ENCODE results near the gene ARVCF.

ARVCF gene

GRCh38 chr22:19986011-19986409 lies 30.6 kb downstream of the ARVCF start:
- Histone ChIP-seq H3K9ac (ENCODE audit: low read depth in 1 of 2, low read length in 2 of 2) (peak overlapping the region; percentile 5 to 43), H3K4me1 (ENCODE audit: control insufficient read depth in 1 of 2, insufficient read depth in 2 of 2, low read length in 2 of 2) (peaks cover 11 to 14% of the 10 kb centered on the region in 2 donors), H3K36me3 (ENCODE audit: control insufficient read depth in 1 of 2, insufficient read depth in 2 of 2, low read length in 2 of 2) (no peaks in the 10 kb centered on the region), H3K27me3 (ENCODE audit: control insufficient read depth in 1 of 2, insufficient read depth in 2 of 2, low read length in 2 of 2) (no peaks in the 10 kb centered on the region), H3K27ac (ENCODE audit: low read depth, low read length) (no peak overlapping the region), H3K9me3 (ENCODE audit: control insufficient read depth in 1 of 2, low read length in 2 of 2) (no peaks in the 10 kb centered on the region), H3K4me3 (ENCODE audit: low read depth in 1 of 2, low read length in 2 of 2) (peak overlapping the region; percentile 59 to 62)

DNA sequence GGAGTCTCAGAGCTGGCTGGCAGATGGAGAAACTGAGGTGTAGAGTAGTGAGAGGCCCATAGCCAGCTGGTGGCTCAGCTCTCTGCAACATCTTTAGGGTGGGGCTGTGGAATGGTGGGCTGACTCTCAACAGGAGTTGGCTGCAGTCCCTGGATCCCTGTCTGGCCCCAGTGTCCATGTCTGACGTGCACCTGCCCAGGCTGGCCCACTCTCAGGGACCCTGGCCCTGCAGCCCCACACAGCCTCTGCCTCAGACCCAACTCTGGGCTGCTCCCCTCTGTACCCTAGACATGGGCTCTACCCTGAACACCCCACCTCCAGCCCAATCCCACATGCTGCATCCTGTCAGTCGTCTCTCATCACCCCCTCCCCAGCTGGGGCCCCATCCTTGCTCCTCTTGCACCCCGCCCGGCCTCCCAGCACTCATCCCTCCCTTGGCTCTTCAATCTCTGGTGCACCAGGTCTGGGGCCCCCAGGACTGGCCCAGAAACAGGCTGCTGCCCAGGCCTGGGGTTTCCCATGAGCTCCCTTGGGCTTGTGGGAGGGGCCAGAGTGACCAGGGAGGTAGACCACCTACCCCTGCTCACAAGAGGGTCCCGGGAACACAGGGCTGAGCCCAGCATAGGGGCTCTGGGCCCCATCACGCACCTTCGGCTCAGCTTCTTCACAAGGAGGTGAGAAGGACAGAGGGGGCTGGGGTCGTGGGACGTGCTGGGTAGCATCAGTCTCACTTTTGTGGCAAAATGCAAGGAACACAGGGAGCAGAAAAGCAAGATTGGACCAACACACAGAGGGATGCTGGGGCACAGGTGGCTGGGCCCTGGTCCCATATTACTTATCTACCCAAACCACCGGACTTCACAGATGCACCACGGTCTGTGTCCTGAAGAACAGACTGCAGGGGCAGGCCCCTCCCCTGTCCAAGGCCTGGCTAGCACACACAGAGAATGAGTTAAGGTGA lies 31.5 kb downstream of the ARVCF start:
- no peak overlapping the region for H3K4me3 ChIP-seq (ENCODE audit: low read depth in 1 of 2, low read length in 2 of 2)
- H3K27ac ChIP-seq (ENCODE audit: low read depth, low read length) = no peak overlapping the region
- no peaks in the 10 kb centered on the region for H3K27me3 ChIP-seq (ENCODE audit: control insufficient read depth in 1 of 2, insufficient read depth in 2 of 2, low read length in 2 of 2)
- H3K9ac ChIP-seq (ENCODE audit: low read depth in 1 of 2, low read length in 2 of 2) = no peak overlapping the region
- H3K36me3 ChIP-seq (ENCODE audit: control insufficient read depth in 1 of 2, insufficient read depth in 2 of 2, low read length in 2 of 2) = no peaks in the 10 kb centered on the region
- H3K4me1 ChIP-seq (ENCODE audit: control insufficient read depth in 1 of 2, insufficient read depth in 2 of 2, low read length in 2 of 2) = peaks cover 11 to 14% of the 10 kb centered on the region in 2 donors
- no peaks in the 10 kb centered on the region for H3K9me3 ChIP-seq (ENCODE audit: control insufficient read depth in 1 of 2, low read length in 2 of 2)

DNA sequence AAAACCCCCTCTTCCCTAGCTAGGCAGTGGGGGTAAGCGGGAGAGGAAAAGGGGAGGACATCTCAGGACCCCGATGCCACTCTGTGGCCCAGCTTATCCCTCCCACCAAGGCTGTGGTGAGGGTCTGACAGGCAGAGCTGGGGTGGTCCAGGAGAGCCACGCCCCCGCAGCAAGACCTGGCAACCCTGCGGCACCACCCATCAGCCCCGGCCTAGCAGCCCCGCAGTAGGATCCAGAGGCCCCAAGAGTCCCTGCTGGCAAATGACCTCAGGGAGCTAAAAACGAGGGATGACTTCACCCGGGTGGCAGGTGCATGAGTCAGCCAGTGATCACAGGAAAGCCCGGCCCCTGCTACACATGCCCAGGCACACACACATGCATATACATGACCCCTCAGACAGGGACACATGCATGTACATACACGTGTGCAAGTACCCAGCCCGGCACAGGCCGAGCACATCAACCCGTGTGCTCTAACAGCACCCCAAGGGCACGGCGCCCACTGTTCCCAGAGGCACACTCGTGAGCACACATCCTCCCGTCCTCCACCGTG lies 32.3 kb downstream of the ARVCF start:
- peaks cover 11 to 14% of the 10 kb centered on the region in 2 donors for H3K4me1 ChIP-seq (ENCODE audit: control insufficient read depth in 1 of 2, insufficient read depth in 2 of 2, low read length in 2 of 2)
- H3K9me3 ChIP-seq (ENCODE audit: control insufficient read depth in 1 of 2, low read length in 2 of 2) = no peaks in the 10 kb centered on the region
- H3K9ac ChIP-seq (ENCODE audit: low read depth in 1 of 2, low read length in 2 of 2) = no peak overlapping the region
- H3K36me3 ChIP-seq (ENCODE audit: control insufficient read depth in 1 of 2, insufficient read depth in 2 of 2, low read length in 2 of 2) = no peaks in the 10 kb centered on the region
- no peak overlapping the region for H3K4me3 ChIP-seq (ENCODE audit: low read depth in 1 of 2, low read length in 2 of 2)
- H3K27me3 ChIP-seq (ENCODE audit: control insufficient read depth in 1 of 2, insufficient read depth in 2 of 2, low read length in 2 of 2) = no peaks in the 10 kb centered on the region
- no peak overlapping the region for H3K27ac ChIP-seq (ENCODE audit: low read depth, low read length)

DNA sequence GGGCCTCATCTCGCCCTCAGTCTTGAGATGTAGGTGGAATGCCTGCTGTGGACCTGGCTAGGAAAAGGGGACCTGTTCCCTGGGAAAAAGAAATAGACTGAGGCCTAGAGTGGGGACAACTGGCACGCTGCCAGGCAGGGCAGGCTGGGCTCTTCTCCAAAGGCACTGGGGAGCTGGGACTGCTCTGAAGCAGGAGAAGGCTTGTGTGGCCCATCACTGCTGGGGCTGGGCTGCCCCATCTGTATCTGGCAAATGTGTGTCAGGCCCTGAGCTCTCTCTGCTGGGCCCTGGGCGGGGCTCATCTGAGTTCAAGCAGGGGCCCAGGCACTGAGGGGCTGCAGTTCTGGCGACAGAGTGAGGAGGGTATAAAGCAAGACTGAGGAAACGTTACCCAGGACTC lies 32.9 kb downstream of the ARVCF start:
- Histone ChIP-seq H3K9ac (ENCODE audit: low read depth in 1 of 2, low read length in 2 of 2) (no peak overlapping the region), H3K4me3 (ENCODE audit: low read depth in 1 of 2, low read length in 2 of 2) (no peak overlapping the region), H3K27ac (ENCODE audit: low read depth, low read length) (no peak overlapping the region), H3K36me3 (ENCODE audit: control insufficient read depth in 1 of 2, insufficient read depth in 2 of 2, low read length in 2 of 2) (peaks cover 0 to 4% of the 10 kb centered on the region in 2 donors), H3K9me3 (ENCODE audit: control insufficient read depth in 1 of 2, low read length in 2 of 2) (no peaks in the 10 kb centered on the region), H3K4me1 (ENCODE audit: control insufficient read depth in 1 of 2, insufficient read depth in 2 of 2, low read length in 2 of 2) (peaks cover 11 to 14% of the 10 kb centered on the region in 2 donors), H3K27me3 (ENCODE audit: control insufficient read depth in 1 of 2, insufficient read depth in 2 of 2, low read length in 2 of 2) (no peaks in the 10 kb centered on the region)

- Histone ChIP-seq H3K36me3 (ENCODE audit: control insufficient read depth in 1 of 2, insufficient read depth in 2 of 2, low read length in 2 of 2) (peaks cover 0 to 4% of the 10 kb centered on the region in 2 donors), H3K4me3 (ENCODE audit: low read depth in 1 of 2, low read length in 2 of 2) (no peak overlapping the region), H3K9ac (ENCODE audit: low read depth in 1 of 2, low read length in 2 of 2) (no peak overlapping the region), H3K4me1 (ENCODE audit: control insufficient read depth in 1 of 2, insufficient read depth in 2 of 2, low read length in 2 of 2) (peaks cover 11 to 14% of the 10 kb centered on the region in 2 donors), H3K9me3 (ENCODE audit: control insufficient read depth in 1 of 2, low read length in 2 of 2) (no peaks in the 10 kb centered on the region), H3K27ac (ENCODE audit: low read depth, low read length) (no peak overlapping the region), H3K27me3 (ENCODE audit: control insufficient read depth in 1 of 2, insufficient read depth in 2 of 2, low read length in 2 of 2) (no peaks in the 10 kb centered on the region)
Measured at GRCh38 chr22:19982991-19983578, 33.5 kb downstream of the ARVCF start.

DNA sequence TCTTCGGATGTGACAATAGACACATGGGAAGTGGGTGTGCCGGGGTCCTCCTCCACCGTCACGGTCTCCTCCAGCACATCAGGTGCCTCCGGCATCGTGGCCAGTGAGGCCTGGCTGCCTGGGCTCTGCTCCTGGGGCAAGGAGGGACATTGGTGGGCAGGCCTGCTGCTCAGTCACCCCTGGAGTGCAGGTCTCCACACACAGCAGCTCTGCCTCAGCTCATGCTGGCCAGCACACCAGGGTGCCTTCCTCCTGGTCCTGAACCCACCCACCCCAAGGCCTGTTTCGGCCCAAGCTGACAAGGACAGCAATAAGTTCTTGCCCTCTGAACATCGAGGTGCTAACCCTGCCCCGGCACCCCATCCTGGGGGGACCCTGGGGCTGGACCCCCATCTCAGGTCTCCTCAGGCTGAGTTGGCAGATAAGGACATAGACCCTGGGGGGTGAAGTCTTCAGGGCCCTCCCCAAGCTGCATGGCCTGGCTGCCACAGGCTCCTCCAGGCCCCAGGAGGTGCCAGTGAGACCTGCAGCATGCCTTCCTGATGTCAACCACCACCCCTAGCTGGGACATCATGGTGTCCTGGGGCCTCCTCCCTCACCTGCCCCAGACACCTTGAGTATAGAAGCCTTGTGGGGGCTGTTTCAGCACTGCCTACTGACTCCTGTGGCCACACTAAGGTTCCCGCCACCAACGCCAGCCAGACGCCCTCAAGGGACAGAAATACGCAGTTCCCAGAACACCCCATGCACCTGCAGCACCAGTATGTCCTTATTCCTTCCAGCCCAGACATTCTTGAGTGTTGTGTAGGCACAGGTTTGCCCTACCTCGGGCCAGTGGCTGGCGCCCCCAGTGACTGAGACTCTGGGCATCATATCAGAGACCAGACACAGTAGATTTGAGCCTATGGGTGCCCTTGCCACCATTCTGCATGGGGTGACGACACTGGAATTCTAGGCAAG lies 34.4 kb downstream of the ARVCF start:
- H3K27ac ChIP-seq (ENCODE audit: low read depth, low read length) = no peak overlapping the region
- H3K27me3 ChIP-seq (ENCODE audit: control insufficient read depth in 1 of 2, insufficient read depth in 2 of 2, low read length in 2 of 2) = no peaks in the 10 kb centered on the region
- H3K4me1 ChIP-seq (ENCODE audit: control insufficient read depth in 1 of 2, insufficient read depth in 2 of 2, low read length in 2 of 2) = peaks cover 11 to 14% of the 10 kb centered on the region in 2 donors
- no peak overlapping the region for H3K4me3 ChIP-seq (ENCODE audit: low read depth in 1 of 2, low read length in 2 of 2)
- H3K9ac ChIP-seq (ENCODE audit: low read depth in 1 of 2, low read length in 2 of 2) = no peak overlapping the region
- H3K36me3 ChIP-seq (ENCODE audit: control insufficient read depth in 1 of 2, insufficient read depth in 2 of 2, low read length in 2 of 2) = peaks cover 0 to 4% of the 10 kb centered on the region in 2 donors
- no peaks in the 10 kb centered on the region for H3K9me3 ChIP-seq (ENCODE audit: control insufficient read depth in 1 of 2, low read length in 2 of 2)

GRCh38 chr22:19981171-19981960 lies 35.3 kb downstream of the ARVCF start:
- no peaks in the 10 kb centered on the region for H3K27me3 ChIP-seq (ENCODE audit: control insufficient read depth in 1 of 2, insufficient read depth in 2 of 2, low read length in 2 of 2)
- H3K4me1 ChIP-seq (ENCODE audit: control insufficient read depth in 1 of 2, insufficient read depth in 2 of 2, low read length in 2 of 2) = peaks cover 8 to 9% of the 10 kb centered on the region in 2 donors
- H3K9me3 ChIP-seq (ENCODE audit: control insufficient read depth in 1 of 2, low read length in 2 of 2) = no peaks in the 10 kb centered on the region
- H3K4me3 ChIP-seq (ENCODE audit: low read depth in 1 of 2, low read length in 2 of 2) = no peak overlapping the region
- H3K36me3 ChIP-seq (ENCODE audit: control insufficient read depth in 1 of 2, insufficient read depth in 2 of 2, low read length in 2 of 2) = peaks cover 0 to 4% of the 10 kb centered on the region in 2 donors
- H3K27ac ChIP-seq (ENCODE audit: low read depth, low read length) = no peak overlapping the region
- H3K9ac ChIP-seq (ENCODE audit: low read depth in 1 of 2, low read length in 2 of 2) = no peak overlapping the region

- Histone ChIP-seq H3K4me3 (ENCODE audit: low read depth in 1 of 2, low read length in 2 of 2) (no peak overlapping the region), H3K4me1 (ENCODE audit: control insufficient read depth in 1 of 2, insufficient read depth in 2 of 2, low read length in 2 of 2) (peaks cover 2 to 4% of the 10 kb centered on the region in 2 donors), H3K27ac (ENCODE audit: low read depth, low read length) (no peak overlapping the region), H3K9me3 (ENCODE audit: control insufficient read depth in 1 of 2, low read length in 2 of 2) (no peaks in the 10 kb centered on the region), H3K27me3 (ENCODE audit: control insufficient read depth in 1 of 2, insufficient read depth in 2 of 2, low read length in 2 of 2) (no peaks in the 10 kb centered on the region), H3K9ac (ENCODE audit: low read depth in 1 of 2, low read length in 2 of 2) (no peak overlapping the region), H3K36me3 (ENCODE audit: control insufficient read depth in 1 of 2, insufficient read depth in 2 of 2, low read length in 2 of 2) (peaks cover 0 to 4% of the 10 kb centered on the region in 2 donors)
Measured at GRCh38 chr22:19980766-19981165, 35.9 kb downstream of the ARVCF start.

Measured in duodenal mucosa (tissue), 2 donors.